Activated B cell treated with CpG ODN at 0.5 μM for 24 hours (primary cell): ENCODE results near the gene GABRR3. TPM values are rescaled to one million over a fixed set of nuclear protein-coding genes. Genes with fewer than 3 reads are reported as not detected.
A peak's percentile ranks its signal among the peaks of the same experiment; 100 is the strongest.

Experiments used
- ATAC-seq: fragments of 200-7000 bp; cut with Tn5 transposase; one replicate; pipeline ENCODE4 v1.10.0; 2021; ENCODE audit warnings: low read depth, mild to moderate bottlenecking, moderate library complexity
- CTCF ChIA-PET: fragments of 350-600 bp; sonication (Branson Sonifier 250); formaldehyde crosslinking; loops from one replicate; lab custom pipeline; 2021; ENCODE audit warnings: antibody characterized with exemption; lab: Charles Lee
- POLR2A ChIA-PET: fragments of 350-600 bp; sonication (Branson Sonifier 250); formaldehyde crosslinking; loops from one replicate; lab custom pipeline; 2021; ENCODE audit warnings: antibody characterized with exemption; lab: Charles Lee
- DNase-seq: peaks from one replicate; pipeline ENCODE4 v3.0.0; 2022
- H3K27ac Mint-ChIP-seq: one replicate; pipeline ENCODE4 v1.8.0; 2020; ENCODE audit warnings: mixed read lengths
- H3K27me3 Mint-ChIP-seq: one replicate; pipeline ENCODE4 v1.8.0; 2021; ENCODE audit warnings: mixed read lengths
- H3K36me3 Mint-ChIP-seq: one replicate; pipeline ENCODE4 v1.8.0; 2021; ENCODE audit warnings: low read depth, mixed read lengths
- H3K4me1 Mint-ChIP-seq: one replicate; pipeline ENCODE4 v1.8.0; 2021; ENCODE audit warnings: mixed read lengths
- H3K4me3 Mint-ChIP-seq: one replicate; pipeline ENCODE4 v1.8.0; 2020; ENCODE audit warnings: mild to moderate bottlenecking, mixed read lengths
- H3K9me3 Mint-ChIP-seq: one replicate; pipeline ENCODE4 v1.8.0; 2020; ENCODE audit warnings: mixed read lengths
- CTCF ChIP-seq: fragments of 200-600 bp; IDR thresholded peaks from one replicate; pipeline ENCODE4 v1.8.0; 2022; ENCODE audit warnings: antibody characterized with exemption, mild to moderate bottlenecking
- intact Hi-C: fragments of 100-400 bp; cut with micrococcal nuclease; formaldehyde crosslinking; loops from one replicate; pipeline ENCODE4 v1.15.1; 2024
- total RNA-seq: library from RNA; stranded (reverse); gene quantifications from 2 replicates; pipeline ENCODE4 v1.2.3, GENCODE V29; 2022

GABRR3 gene
- total RNA-seq, 1 donor from 2014 or later: not detected

DNA sequence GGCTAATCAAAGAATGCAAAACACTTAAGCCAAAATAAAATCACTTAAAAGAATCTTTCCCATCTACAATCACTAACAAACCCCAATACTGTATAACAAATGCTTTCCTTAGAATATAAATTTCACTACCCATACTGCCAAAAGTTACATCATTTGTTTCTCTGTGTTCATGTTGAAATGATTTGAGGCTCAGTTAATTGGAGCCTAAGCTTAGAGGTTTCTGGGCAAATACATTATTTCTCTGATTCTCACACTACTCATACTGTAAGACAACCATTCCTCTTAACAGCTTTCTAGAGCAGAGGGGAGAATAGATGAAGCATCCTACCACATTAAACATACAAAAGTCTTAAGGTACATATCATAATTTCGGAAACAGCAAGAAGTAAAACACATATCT lies 65.0 kb downstream of the GABRR3 start:
- ATAC-seq (no peak), DNase-seq (no peak)
- H3K4me1 Mint-ChIP-seq: peaks cover 36% of the 10 kb centered on the region
- TF ChIP-seq CTCF: no peak
- H3K4me3 Mint-ChIP-seq: peak overlapping the region; percentile 89
- peaks cover 25% of the 10 kb centered on the region for H3K36me3 Mint-ChIP-seq
- intact Hi-C loops: loop anchor here (5.0 kb wide), 3 partner anchors 52 to 932 kb away; partner anchors contain the start of genes CPOX and DCBLD2
- POLR2A ChIA-PET: no interaction called here
- no peak overlapping the region for H3K27ac Mint-ChIP-seq
- H3K27me3 Mint-ChIP-seq: no peaks in the 10 kb centered on the region
- H3K9me3 Mint-ChIP-seq: no peaks in the 10 kb centered on the region
- CTCF ChIA-PET: interaction anchor here (0.6 kb wide), 1 partner anchor 178 kb away, joined by 3 read pairs; no protein-coding TSS in a partner anchor

- TF ChIP-seq CTCF: no peak
- peaks cover 36% of the 10 kb centered on the region for H3K4me1 Mint-ChIP-seq
- intact Hi-C loops: no loop called here
- H3K27ac Mint-ChIP-seq: no peak overlapping the region
- ATAC-seq (no peak), DNase-seq (no peak)
- H3K36me3 Mint-ChIP-seq: peaks cover 29% of the 10 kb centered on the region
- no peaks in the 10 kb centered on the region for H3K9me3 Mint-ChIP-seq
- H3K4me3 Mint-ChIP-seq: no peak overlapping the region
- POLR2A ChIA-PET: no interaction called here
- no peaks in the 10 kb centered on the region for H3K27me3 Mint-ChIP-seq
- CTCF ChIA-PET: no interaction called here
Measured at GRCh38 chr3:97969541-97969940, 65.6 kb downstream of the GABRR3 start.

DNA sequence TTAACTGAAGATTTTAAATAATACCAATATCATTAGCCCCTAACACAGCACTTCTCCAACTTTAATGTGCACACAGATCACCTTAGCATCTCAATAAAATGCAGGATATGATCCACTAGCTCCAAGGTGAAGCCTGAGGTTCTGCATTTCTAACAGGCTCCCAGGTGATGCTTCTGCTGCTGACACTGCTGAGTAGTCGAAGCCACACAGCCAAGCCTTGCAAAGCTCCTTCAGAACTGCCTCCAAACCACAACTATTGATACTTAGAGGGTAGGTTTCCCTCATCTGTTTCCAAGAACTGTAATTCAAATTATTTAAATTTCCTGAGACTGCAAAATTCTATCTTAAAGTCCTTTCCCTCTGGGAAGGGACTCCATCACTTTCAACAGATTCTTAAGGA lies 66.7 kb downstream of the GABRR3 start:
- Mint-ChIP-seq H3K27ac (no peak overlapping the region), H3K4me1 (peaks cover 41% of the 10 kb centered on the region), H3K36me3 (peaks cover 37% of the 10 kb centered on the region), H3K27me3 (no peaks in the 10 kb centered on the region), H3K9me3 (no peaks in the 10 kb centered on the region), H3K4me3 (no peak overlapping the region)
- DNase-seq (no peak), ATAC-seq (no peak)
- POLR2A ChIA-PET: no interaction called here
- no peak for TF ChIP-seq CTCF
- intact Hi-C loops: no loop called here
- CTCF ChIA-PET: interaction anchor here (2.3 kb wide), 1 partner anchor 71 kb away, joined by 6 read pairs; no protein-coding TSS in a partner anchor

- Mint-ChIP-seq H3K9me3 (no peaks in the 10 kb centered on the region), H3K36me3 (peaks cover 37% of the 10 kb centered on the region), H3K27me3 (no peaks in the 10 kb centered on the region), H3K4me3 (no peak overlapping the region), H3K27ac (no peak overlapping the region), H3K4me1 (peaks cover 41% of the 10 kb centered on the region)
- ChIA-PET POLR2A (no interaction called here), CTCF (interaction anchor here (2.3 kb wide), 1 partner anchor 71 kb away, joined by 6 read pairs; no protein-coding TSS in a partner anchor)
- ATAC-seq (no peak), DNase-seq (no peak)
- intact Hi-C loops: no loop called here
- TF ChIP-seq CTCF: no peak
Measured at GRCh38 chr3:97967966-97968365, 67.1 kb downstream of the GABRR3 start.

- peaks cover 13% of the 10 kb centered on the region for H3K4me1 Mint-ChIP-seq
- H3K36me3 Mint-ChIP-seq: peaks cover 70% of the 10 kb centered on the region
- intact Hi-C loops: no loop called here
- H3K27me3 Mint-ChIP-seq: no peaks in the 10 kb centered on the region
- no peak overlapping the region for H3K27ac Mint-ChIP-seq
- no peak for TF ChIP-seq CTCF
- H3K4me3 Mint-ChIP-seq: no peak overlapping the region
- ATAC-seq (no peak), DNase-seq (no peak)
- ChIA-PET CTCF (no interaction called here), POLR2A (no interaction called here)
- no peaks in the 10 kb centered on the region for H3K9me3 Mint-ChIP-seq
Measured at GRCh38 chr3:97960993-97961766, 73.9 kb downstream of the GABRR3 start.
